A375 (cell line): ENCODE data around the gene MCCC1. TPM values are rescaled to one million over a fixed set of nuclear protein-coding genes. Genes with fewer than 3 reads are reported as not detected.

ENCODE experiments used
- total RNA-seq: library from RNA; depleted of rRNA; stranded (reverse); fragments of >200 nt; shearing (Covaris generic); gene quantifications from 2 replicates; pipeline ENCODE4 v1.2.3, GENCODE V29; 2014; rRNA removed

Gene MCCC1
- total RNA-seq = 17.2 and 22.1 TPM in 2 replicates

DNA sequence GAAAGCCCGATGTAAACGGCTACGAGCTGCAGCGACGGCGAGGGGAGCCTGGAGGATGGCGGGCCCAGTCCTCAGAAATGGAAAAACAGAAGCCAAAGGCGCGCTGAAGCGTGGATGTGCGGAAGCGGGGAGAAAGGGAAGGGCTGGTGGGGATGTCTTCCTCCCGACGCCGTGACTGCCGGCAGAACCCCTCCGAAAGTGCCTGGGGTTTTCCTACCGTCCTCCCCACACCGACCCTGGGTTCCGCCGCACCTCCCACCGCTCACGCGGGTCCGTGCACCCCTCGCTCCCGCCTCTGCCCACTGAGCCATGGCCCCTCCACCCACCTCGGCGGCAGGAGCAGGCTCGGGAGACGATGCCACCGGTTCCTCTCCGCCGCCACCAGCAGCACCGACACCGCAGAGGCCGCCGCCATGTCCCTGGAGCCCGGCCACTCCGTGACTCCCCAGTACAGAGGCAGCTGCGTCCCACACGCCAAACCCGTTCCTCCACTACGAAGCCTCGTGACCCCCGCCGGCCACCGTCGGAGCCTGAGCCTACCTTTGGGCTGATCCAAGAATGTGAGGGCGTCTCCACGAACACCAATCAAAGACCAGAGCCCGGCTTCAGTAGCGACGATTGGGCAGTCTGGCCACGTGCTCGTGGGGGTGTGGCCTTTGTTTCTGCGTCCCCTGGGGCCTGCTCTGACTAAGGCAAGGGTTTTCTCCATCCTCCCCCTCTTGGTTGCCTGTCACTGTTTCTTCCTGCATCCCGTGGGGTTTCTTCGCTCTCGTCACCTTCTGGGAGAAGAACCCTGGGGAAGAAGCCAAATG lies at the start of gene MCCC1:
TSS of gene MCCC1 (minus strand) at position 471 of the 812 bp plus-strand sequence. CDS start at position 415, 56 bp downstream.

DNA sequence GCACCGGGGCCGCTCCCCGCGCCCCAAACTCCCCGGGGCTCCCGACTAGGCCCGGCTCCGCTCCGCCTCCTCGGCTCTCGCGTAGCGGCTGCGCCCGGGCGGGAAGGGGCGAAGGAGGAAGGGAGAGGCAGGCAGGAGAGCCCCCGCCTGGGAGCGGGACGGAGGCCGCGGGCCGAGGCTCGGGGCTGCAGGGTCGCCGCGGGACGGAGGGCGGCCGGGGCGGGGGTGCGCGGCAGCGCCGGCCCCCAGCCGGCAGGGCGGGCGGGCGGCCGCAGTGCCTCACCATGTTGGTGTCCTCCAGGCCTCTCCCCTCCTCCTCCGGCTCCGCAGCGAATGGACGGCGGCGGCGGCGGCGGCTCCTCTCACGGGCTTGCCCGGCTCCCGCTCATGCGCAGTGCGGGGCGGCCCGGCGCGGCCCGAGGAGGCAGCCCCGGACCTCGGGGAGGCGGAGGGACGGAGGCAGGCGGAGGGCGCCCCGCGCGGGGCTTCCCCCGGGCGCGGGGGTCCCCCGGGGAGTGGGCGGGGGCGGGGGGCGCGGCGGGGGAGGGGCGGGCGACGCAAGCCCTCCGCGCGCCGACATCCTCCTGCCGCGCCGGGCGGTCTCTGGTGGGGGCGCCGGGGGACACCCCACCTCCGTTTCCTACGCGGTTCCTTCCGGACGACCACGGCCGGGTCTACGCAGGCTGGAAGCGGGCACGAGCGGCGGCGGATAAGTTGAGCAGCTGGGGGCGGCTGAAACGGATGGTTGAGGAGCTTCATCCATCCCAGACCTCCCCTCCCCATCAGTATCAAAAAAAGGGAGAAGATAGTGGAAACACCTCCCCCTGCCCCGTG lies 118.9 kb downstream of the MCCC1 start, which contains the start of gene DCUN1D1:
TSS of gene DCUN1D1 (minus strand) at position 335 of the 834 bp plus-strand sequence. CDS start at position 286, 49 bp downstream.

Other genes starting within 250 kb of the MCCC1 start
- gene DCUN1D1, start 119.0 kb downstream of the MCCC1 start, total RNA-seq = 23.3 and 28.0 TPM in 2 replicates
- 0.34 TPM in 1 of 2 replicates, not detected in the other for gene LAMP3, start 63.2 kb upstream of the MCCC1 start, total RNA-seq
- gene B3GNT5, start 153.8 kb upstream of the MCCC1 start, total RNA-seq = 3.1 and 4.4 TPM in 2 replicates